NCI-H82 treated with DMSO at 0.1 percent for 48 hours (cell line): Measurements from ENCODE around the gene UBE2D2.

Experiments
- DNase-seq: peaks from one replicate; lab custom pipeline; 2025; ENCODE audit not compliant: unreplicated experiment; lab: John Stamatoyannopoulos, UW

Gene UBE2D2

GRCh38 chr5:139634541-139634940 lies 73.4 kb downstream of the UBE2D2 start:
- DNase-seq = no peak

DNA sequence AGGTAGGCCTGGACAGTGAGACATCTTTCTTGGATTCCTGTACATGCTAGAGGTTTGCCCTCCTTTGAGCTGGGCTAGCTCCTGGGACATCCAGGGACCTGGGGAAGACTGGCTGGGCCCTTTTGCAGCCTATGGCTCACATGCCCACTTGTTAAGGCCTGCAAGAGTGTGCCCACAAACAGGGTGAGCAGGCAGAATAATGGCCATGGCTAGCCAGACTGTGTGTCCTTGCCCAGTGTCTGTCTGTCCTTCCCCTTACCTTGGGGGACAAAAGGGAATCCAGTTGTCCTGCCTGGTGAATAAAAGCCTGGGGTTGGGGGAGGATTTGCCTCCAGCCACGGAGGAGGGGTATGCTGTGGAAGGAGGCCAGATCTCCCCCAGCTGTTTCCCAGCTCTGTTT lies 74.1 kb downstream of the UBE2D2 start:
- DNase-seq = no peak

DNA sequence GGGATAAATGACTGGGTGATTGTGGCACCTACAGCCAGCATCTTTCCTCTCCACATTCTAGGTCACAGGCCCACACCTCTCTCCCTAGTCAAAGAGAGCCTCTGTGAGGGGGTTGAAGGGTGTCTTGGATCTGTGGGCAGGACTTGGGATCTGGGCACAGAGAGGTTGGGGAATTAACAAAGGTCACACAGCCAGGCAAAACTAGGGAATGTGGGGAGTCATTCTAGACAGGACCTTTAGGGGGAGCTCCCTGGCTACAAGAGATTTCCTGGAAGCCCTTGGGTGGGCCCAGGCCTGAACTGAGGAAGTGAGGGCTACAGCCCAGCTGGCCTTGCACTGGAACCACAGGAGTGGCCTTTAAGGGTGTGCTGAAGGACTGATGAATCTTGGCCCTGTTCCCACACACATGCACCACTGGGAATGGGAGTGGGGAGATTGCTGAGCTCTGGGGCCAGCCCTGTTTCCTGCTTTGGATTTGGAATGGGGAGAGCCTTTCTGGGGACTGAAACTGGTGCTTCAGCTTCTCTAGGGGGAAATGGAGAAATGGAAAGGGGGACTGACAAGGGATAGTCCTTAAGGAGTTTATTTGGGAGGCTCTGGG lies 74.6 kb downstream of the UBE2D2 start:
- DNase-seq = no peak

DNA sequence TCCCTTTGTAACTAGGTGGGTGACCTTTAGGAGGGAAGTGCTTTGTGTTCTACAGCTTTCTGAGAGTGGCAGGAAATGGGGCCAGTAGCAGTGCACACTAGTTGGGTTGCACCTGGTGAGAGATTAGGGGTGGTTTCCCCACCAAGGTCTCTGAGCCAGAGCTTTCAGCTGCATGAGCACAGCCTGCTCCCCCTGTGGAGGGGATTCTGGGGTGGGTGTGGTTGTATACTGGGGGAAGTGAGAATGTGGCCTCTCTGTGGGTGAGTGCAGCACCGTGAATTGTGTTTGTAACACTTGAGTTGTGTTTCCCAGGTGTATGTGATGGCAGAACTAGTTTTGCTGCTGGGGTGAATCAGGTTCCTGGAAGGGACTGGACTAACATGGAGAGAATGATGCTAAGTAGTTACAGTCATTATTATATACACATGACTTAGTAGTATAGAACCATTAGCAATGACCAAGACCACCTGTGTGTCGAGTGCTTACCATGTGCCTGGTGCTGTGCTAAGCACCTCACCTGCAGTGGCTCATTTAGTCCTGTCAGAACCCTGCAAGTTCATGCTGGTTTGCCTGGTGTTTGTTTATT lies 75.2 kb downstream of the UBE2D2 start:
- DNase-seq = no peak

GRCh38 chr5:139636975-139637408 lies 75.9 kb downstream of the UBE2D2 start:
- no peak for DNase-seq

DNA sequence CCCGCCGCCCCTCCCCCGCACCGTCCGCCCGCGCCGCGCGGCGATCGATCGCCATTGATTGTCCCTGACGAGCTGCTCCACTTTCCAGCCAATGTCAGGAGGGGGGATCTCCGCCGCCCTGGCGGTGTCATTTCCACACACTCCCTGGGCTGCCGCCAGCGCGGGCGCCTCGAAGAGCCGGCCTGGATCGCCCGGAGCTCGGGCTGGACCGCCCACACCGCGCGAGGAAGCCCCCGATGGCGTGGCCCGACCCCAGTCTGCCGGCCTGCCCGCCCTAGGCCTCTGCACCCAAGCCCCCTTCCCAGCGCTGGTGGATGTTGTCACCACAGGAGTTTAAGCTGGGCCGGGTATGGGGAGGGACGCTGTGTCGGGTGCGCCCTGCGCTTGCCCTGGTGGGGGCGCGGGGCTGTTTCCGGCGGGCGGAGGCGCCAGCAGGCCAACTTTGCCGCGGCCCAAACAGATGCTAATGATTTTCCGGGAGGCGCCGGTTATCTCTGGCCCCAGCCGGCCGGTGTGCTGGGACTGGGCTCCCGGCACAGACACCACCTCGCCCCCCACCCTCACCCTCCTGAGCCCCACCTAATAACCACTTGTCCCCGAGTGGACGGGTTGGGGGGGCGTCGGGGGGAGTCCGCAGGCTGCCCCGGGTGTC lies 76.4 kb downstream of the UBE2D2 start:
- peak; percentile 36 for DNase-seq

DNA sequence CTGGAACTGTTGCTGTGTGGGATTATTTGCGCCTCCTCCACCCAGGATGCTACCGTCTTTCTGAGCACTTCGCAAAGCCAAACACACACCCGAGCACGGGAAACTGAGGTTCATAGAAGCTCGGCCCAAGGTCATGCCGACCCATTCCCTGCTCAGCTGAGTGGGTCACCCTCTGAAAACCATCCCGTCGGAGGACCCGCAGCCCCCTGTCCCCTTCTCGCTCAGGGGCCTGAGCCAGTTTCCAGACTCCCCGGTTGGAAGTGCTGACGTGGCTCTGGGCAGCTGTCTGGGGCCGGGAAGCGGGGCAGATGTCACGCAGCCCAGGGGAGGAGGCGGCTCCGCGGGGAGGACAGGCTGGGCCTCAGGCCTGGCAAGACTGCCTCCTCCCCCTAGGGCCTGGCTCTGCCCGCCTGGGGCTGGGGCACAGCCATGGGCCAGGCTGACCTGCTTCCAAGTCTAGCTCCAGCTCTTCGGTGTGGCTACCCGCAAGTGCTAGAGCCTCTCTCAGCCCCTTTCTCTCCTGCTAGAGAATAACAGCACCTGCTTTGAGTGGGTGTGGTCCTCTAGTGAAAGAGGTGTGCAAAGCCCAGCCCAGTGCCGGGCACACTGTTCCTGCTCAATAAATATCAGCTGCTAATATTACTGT lies 77.1 kb downstream of the UBE2D2 start:
- no peak for DNase-seq

GRCh38 chr5:139638736-139639618 lies 77.8 kb downstream of the UBE2D2 start:
- peak; percentile 77 for DNase-seq

DNA sequence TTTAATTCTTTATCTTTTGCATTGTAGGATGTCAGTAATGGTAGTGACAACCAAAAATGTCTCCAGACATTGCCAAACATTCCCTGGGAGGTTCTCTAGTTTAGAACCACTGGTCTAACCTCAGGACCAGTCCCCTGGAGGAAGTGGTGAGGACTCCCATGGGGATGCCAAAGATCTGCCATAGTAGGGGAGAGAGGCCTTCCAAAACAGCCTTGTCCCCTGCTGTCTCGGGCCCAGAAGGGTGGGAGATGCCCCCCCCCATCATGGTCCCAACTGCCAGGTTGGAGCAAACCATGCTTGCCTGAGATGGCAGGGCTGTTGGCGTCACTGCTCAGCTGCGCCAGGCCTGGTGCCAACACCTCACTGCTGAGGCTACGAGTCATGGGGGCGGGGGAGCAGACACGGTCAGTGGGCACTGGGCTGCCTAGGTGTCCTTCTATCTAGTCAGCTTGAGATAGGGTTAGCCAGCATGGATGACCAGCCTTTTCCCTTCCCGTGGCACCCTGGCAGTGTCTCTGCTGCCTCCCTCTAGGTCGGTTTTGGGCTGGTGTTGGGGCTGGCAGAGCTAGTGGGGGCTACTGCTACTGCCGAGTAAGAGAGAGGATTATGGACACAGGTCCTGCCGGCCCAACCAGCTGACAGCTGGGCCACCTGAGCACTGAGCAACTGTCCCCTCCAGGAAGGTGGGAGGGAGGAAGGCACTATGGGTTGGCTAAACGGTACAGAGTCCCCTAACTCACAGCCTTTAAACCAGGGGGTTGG lies 78.7 kb downstream of the UBE2D2 start:
- DNase-seq = no peak

DNA sequence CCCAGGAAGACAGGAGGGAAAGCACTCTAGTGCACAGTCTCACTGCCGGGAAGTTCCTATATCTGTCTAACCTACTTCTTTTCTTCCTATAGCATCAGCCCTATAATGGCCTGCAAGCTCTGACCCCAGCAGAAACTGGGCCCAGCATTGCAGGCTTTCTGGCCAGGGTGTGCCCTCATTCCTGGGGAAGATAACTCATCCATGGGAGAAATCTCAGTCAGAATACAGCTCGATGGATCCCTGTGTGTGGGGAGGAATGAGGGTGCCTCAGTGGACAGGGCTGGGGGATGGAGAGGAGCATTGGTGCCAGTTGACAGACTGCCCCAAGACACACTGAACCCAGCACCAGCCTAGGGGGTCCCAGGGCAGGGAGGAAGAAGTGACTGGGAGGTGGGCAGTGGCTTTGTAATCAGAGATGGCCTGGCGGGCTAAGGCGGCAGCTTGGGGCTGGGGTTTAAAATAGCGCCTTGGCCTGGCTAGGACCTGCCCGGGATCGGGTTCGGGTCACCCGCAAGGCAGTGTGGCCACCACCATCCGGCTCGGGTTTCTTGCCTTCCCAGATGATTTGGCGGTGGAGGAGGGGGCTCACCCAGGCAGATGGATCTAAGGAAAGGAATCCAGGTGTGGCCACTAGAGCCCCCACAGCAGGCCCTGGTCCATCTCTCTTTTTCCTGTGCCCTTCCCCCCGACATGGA lies 79.4 kb downstream of the UBE2D2 start:
- DNase-seq = no peak

DNA sequence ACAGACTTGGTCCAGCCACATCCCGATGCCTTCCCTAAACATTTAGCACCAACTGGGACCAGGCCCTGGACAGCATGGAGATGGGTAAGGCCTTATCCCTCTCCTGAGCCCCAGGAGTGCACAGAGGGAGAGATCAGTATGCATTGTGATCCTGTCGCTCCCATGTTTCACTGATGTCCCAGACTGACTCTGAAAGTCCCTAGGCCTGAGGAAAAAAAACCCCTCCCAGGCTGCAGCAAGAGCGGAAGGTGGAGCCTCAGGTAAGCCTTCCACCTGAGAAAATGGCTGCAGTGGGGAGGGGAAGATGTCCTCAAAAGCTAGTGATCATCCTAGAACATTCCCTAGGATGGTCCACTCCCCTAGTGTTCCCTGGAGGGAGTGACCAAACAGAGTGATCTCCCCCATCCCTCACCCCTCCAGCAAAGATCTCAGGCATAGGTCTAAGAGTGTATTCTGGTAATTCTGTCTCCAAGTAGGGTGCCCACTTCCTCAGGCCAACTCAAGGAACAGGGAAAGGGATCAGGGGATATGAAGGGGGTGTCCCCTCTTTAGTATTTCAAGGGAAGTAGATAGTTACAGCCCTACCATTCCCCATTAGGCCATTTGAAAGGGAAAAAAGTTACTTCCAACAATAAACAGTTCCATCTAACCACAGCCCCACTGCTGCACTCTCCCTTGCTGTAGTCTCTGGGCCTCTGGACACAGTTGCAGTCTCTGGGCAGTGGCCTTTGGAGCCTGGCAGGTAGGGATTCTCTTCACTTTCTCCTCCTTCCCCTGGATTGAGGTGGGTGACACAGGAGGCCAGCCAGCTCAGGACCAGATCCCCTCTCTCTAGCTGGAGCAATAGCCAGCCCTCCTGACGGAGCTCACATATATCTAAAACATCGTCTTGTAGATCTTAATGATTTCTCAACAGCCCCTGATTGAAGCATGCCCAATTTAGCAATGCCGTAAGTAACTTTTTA lies 80.3 kb downstream of the UBE2D2 start:
- DNase-seq = no peak

DNA sequence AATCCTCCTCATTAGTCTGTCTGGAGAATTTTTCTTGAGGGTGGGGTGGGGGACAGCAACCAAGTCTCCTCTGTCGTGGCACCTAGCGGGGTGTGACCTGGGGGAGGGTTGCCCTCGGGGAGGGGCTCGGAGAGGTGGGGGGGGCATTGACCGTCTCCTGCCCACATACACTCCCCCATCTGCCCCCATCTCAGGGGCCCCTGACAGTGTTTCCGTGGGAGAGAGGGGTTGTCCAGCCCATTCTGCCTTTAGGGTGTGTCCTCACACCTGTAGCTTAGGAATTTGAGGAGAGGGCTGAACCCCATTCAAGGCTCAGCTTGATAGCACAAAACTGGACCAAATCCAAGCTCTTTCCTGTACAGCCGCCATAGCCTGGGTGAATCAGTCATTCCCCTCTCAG lies 81.1 kb downstream of the UBE2D2 start:
- DNase-seq = no peak

- no peak for DNase-seq
Observed at GRCh38 chr5:139642891-139643871, 82.0 kb downstream of the UBE2D2 start.

GRCh38 chr5:139644001-139644456 lies 82.9 kb downstream of the UBE2D2 start:
- DNase-seq = no peak

DNA sequence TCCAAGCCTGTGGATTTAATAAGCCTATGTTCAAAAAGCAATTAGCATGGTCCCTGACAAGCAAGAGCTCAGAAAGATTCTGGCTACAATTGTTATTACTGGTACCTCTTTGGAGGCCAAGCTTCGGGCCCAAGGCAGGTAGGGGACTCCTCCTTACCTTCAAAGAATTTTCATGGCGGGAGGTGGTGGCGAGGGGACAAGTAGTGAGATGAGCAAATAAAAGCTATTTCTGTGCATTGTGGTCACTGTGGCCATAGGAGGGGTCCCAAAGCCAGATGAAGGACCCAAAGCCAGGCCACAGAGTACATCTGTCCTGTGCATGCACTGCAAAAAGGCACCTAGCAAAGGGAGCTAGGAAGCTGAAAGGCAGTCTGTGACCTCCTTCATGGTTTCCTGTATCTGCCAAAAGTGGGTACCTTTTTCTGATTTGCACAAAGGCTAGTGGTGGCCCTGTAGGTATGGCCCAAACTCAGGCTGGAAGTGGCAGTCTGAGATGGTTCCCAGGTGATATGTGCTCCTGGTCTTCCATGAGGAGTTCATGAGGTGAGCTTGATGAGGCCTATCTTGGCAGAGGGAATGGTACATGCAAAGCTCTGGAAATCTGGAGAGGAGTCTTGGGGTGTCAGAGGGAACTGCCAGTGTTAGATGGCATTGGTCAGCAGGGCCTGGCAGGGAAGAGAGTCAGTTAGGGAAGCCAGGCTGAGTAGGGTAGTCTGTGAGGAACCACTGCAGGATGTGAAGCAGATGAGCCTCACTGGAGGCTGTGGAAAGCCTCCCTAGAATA lies 83.7 kb downstream of the UBE2D2 start:
- DNase-seq = no peak

DNA sequence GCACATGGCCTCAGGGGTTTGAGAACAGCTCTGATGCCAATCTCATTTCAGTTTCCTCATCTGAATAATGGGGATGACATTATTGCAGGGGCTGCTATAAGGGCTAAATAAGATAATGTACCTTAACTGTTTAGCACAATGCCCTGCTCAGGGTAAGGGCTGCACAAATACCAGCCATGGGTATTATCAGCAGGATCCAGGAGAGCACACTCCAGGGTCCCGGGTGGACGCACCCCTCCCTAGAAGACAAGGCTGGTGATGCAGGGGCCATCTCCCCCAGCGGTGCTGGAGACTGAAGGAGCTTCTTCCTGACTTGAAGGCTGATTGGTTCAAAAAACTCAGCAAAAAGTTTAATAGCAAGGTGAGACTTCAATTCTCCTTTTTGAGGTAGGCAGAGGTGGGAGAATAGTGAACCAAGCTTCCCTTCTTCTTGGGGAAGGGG lies 84.3 kb downstream of the UBE2D2 start:
- no peak for DNase-seq

DNA sequence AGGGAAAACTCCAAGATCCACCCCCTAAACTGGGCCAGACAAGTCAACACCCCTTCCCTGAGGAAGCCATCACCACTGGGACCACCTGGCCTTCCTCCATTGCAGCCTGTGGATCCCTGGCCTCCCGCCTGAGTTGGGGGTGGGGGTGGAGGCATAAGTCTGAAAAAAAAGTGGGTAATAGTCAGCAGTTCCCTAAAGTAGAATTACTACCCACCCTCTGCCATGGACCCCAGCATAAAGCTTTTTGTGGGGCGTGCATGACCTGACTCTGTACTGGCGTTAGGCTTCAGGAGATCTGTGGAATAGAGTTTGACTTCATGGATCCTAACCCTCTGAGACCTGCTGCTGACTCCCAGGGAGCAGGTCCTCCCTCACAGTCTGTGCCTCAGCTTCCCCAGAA lies 85.0 kb downstream of the UBE2D2 start:
- DNase-seq = no peak
